Measurements from ENCODE around the gene PRR11. TPM values are rescaled to one million over a fixed set of nuclear protein-coding genes. Genes with fewer than 3 reads are reported as not detected.
A peak's percentile ranks its signal among the peaks of the same experiment; 100 is the strongest.

The PRR11 gene
- total RNA-seq, 2 donors from 2014 or later = 10.8 to 34.0 TPM

DNA sequence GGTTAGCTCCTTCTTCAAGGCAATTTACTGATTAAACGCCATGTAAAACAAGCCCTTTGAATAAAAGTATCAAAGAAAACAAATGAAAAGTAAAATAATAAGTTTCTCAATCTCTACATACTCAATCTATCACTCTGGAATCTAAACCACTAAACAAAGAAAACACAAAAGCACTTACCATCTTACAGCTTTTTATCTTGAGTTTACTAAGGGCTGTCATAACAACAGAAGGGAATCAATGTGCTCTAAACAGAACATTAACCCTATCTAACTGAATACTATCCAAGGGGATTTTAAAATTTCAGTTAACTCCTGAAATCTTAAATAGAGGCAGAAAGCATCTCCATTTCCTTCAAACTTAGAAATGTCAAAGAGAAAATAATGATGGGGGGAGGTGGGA, 4.0 kb upstream of the PRR11 start:
- no peak for DNase-seq
- TF ChIP-seq, protein P1, sequence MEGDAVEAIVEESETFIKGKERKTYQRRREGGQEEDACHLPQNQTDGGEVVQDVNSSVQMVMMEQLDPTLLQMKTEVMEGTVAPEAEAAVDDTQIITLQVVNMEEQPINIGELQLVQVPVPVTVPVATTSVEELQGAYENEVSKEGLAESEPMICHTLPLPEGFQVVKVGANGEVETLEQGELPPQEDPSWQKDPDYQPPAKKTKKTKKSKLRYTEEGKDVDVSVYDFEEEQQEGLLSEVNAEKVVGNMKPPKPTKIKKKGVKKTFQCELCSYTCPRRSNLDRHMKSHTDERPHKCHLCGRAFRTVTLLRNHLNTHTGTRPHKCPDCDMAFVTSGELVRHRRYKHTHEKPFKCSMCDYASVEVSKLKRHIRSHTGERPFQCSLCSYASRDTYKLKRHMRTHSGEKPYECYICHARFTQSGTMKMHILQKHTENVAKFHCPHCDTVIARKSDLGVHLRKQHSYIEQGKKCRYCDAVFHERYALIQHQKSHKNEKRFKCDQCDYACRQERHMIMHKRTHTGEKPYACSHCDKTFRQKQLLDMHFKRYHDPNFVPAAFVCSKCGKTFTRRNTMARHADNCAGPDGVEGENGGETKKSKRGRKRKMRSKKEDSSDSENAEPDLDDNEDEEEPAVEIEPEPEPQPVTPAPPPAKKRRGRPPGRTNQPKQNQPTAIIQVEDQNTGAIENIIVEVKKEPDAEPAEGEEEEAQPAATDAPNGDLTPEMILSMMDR (IDR thresholded peaks at IDR 0.05) = no peak
- H3K4me3 ChIP-seq = no peak overlapping the region
- H3K4me1 ChIP-seq = no peaks in the 10 kb centered on the region
- no peak overlapping the region for H3K9ac ChIP-seq (ENCODE audit: low read depth in 2 of 2, low read length in 2 of 2)
- H3K36me3 ChIP-seq = no peaks in the 10 kb centered on the region
- no peak overlapping the region for H3K27ac ChIP-seq
- no peaks in the 10 kb centered on the region for H3K27me3 ChIP-seq
- intact Hi-C loops (cut with DNase I) = loop anchor here (5.0 kb wide), 1 partner anchor 44 kb away; the partner anchor contains the start of gene TRIM37
- no peaks in the 10 kb centered on the region for H3K9me3 ChIP-seq

DNA sequence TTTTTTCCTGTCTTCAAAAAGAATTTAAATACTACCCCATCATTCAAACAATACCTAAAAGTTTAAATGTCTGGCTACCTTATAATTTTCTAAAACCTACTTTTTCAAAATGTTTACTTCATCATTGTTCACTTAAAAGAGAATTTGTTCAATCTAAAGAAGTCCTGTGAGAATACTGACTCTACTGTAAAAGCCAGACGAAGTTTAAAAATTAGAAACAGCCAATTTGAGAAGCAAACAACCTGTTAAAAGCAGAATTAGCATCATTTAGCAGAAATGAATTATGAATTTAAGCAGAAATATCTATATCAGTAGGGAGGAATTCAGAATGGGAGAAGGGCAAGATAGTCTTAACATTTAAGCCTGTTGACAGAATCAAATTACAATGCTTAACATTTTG, 2.6 kb upstream of the PRR11 start:
- DNase-seq = no peak
- Histone ChIP-seq H3K4me1 (no peaks in the 10 kb centered on the region), H3K9me3 (no peaks in the 10 kb centered on the region), H3K27ac (no peak overlapping the region), H3K36me3 (no peaks in the 10 kb centered on the region), H3K27me3 (no peaks in the 10 kb centered on the region), H3K9ac (ENCODE audit: low read depth in 2 of 2, low read length in 2 of 2) (no peak overlapping the region), H3K4me3 (no peak overlapping the region)
- intact Hi-C loops (cut with DNase I) = loop anchor here (5.0 kb wide), 1 partner anchor 46 kb away; the partner anchor contains the start of gene TRIM37
- TF ChIP-seq, protein P1 (IDR thresholded peaks at IDR 0.05) = no peak

DNA sequence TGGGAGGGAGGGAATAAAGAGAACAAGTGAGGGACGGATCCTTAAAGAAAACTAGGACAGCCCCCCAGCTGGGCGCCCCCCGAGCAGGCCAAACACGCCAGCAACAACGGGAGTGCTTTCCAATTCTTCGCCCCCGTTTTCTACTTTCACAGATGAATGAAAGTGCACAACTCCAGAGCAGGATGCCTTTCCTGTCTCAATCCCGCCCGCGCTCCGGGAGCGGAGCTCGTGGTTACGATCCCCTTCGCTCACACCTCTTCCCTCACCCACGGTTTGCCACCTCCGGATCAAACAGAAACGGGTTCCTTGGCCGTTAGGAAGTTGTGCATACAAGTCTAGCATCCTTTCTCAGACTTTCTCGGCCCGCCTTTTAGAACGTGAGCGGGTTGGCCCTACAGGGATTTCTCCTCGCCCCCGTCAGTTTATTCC, 1.2 kb upstream of the PRR11 start:
- Histone ChIP-seq H3K36me3 (no peaks in the 10 kb centered on the region), H3K4me1 (no peaks in the 10 kb centered on the region), H3K27ac (peak overlapping the region; percentile 88), H3K9ac (ENCODE audit: low read depth in 2 of 2, low read length in 2 of 2) (peak overlapping the region; percentile 73 to 85), H3K4me3 (peak overlapping the region; percentile 87), H3K9me3 (no peaks in the 10 kb centered on the region), H3K27me3 (no peaks in the 10 kb centered on the region)
- DNase-seq = peak; percentile 53
- TF ChIP-seq, protein P1 (IDR thresholded peaks at IDR 0.05) = no peak
- intact Hi-C loops (cut with DNase I) = loop anchor here (5.0 kb wide), 1 partner anchor 47 kb away; the partner anchor contains the start of gene TRIM37

DNA sequence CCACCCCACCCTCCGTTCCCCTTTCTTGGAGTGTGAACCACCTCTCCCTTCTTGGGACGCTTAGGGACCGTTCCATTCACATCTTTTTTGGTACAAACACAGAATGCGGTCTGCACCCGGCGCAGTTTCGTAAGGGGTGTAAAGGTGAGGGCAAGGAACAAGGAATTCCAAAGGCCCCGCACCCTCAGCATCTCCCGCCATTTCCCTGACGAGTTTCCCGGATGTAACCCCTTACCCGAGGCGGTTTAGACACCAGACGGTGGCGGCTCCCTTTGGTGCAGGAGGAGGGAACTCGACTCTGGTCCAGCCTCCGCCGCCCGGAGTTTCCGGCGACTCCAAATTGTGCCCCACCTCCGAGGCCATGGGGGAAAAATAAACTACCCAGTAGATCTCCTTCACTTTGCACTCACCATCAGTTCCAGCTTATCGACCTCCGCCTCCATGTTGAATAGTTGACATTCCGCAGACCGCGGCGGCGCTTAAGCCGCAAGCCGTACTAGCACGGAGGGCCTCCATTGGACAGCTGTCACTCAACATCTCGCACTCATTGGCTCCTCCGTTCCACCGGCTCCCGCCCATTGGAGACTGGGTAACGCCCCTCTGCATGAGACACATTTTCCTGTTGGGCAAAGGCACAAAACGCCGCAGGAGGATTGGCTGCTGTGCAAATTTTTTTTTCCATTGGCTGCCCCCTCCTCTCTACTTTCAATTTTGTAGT, 666 bp upstream of the PRR11 start, which contains the start of gene SKA2:
TSS of gene SKA2 (minus strand) at position 466 of the 718 bp plus-strand sequence. CDS start at position 443, 23 bp downstream.
- DNase-seq = peak; percentile 84
- peak within 1 kb of the TSS; percentile 88 for H3K27ac ChIP-seq
- peak within 1 kb of the TSS; percentile 73 to 85 for H3K9ac ChIP-seq (ENCODE audit: low read depth in 2 of 2, low read length in 2 of 2)
- H3K27me3 ChIP-seq = no peaks in the 10 kb centered on the region
- H3K4me3 ChIP-seq = peak within 1 kb of the TSS; percentile 87
- H3K36me3 ChIP-seq = no peaks in the 10 kb centered on the region
- no peaks in the 10 kb centered on the region for H3K4me1 ChIP-seq
- TF ChIP-seq, protein P1 (IDR thresholded peaks at IDR 0.05) = no peak
- H3K9me3 ChIP-seq = no peaks in the 10 kb centered on the region
- intact Hi-C loops (cut with DNase I) = loop anchor here (5.0 kb wide), 1 partner anchor 48 kb away; the partner anchor contains the start of gene TRIM37

DNA sequence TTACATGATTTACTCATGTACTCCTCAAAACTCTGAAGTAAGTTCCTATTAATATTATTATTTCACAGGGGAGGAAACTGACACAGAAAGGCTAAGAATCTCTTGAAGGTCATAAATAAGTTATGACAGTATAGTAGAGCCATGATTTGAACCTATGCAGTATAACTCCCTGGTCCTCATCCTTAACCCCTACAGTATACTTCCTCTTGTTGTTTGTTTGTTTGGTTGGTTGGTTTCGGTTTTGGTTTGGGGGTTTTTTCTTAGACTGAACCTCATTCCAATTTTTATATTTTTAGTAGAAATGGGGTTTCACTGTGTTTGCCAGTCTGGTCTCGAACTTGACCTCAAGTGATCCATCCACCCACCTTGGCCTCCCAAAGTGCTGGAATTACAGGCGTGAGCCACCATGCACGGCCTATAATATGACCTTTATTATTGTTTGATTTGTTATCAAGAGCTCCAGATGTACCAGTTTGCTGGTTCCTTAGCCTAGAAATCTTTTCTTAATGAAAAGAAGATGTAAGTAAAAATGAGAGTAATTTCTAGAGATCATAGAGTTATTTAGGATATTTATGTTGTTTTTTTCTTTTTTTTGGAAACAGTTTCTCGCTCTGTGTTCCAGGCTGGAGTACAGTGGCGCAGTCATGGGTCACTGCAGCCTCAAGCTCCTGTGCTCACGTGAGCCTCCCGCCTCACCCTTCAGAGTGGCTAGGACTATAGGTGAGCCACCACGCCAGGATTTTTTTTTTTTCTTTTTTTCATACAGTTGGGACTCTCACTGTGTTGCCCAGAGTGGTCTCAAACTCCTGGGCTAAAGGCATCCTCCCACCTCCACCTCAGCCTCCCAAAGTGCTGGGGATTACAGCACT, 4.8 kb downstream of the PRR11 start:
- Histone ChIP-seq H3K9me3 (no peaks in the 10 kb centered on the region), H3K4me3 (no peak overlapping the region), H3K36me3 (no peaks in the 10 kb centered on the region), H3K27me3 (no peaks in the 10 kb centered on the region), H3K27ac (no peak overlapping the region), H3K9ac (ENCODE audit: low read depth in 2 of 2, low read length in 2 of 2) (no peak overlapping the region), H3K4me1 (no peaks in the 10 kb centered on the region)
- no peak for DNase-seq
- intact Hi-C loops (cut with DNase I) = no loop called here
- TF ChIP-seq, protein P1 (IDR thresholded peaks at IDR 0.05) = no peak

All from colonic mucosa (tissue), 4 donors.